Endothelial cell (in vitro differentiated cells): ENCODE measurements around the gene TEX50. TPM values are rescaled to one million over a fixed set of nuclear protein-coding genes. Genes with fewer than 3 reads are reported as not detected.
"Not testable (repeated sequence)": the region's sequence is repeated elsewhere in the genome, so short reads cannot be mapped to it uniquely, and the experiment has no call there.

ENCODE experiments used
- DNase-seq: peaks from one replicate; pipeline ENCODE4 v3.0.0; 2021; ENCODE audit warnings: low spot score
- H3K27ac Mint-ChIP-seq: one replicate; pipeline ENCODE4 v1.8.0; 2021; ENCODE audit warnings: mixed read lengths, inconsistent platforms; ENCODE audit not compliant: unreplicated experiment
- H3K27me3 Mint-ChIP-seq: one replicate; pipeline ENCODE4 v1.8.0; 2021; ENCODE audit warnings: mild to moderate bottlenecking, moderate library complexity, mixed read lengths, inconsistent platforms; ENCODE audit not compliant: unreplicated experiment
- H3K36me3 Mint-ChIP-seq: one replicate; pipeline ENCODE4 v1.8.0; 2021; ENCODE audit warnings: mild to moderate bottlenecking, low read depth, mixed read lengths, inconsistent platforms; ENCODE audit not compliant: unreplicated experiment
- H3K4me1 Mint-ChIP-seq: one replicate; pipeline ENCODE4 v1.8.0; 2021; ENCODE audit warnings: mild to moderate bottlenecking, mixed read lengths, inconsistent platforms; ENCODE audit not compliant: unreplicated experiment
- H3K4me3 Mint-ChIP-seq: one replicate; pipeline ENCODE4 v1.8.0; 2021; ENCODE audit warnings: mild to moderate bottlenecking, mixed read lengths, inconsistent platforms; ENCODE audit not compliant: unreplicated experiment
- H3K9me3 Mint-ChIP-seq: one replicate; pipeline ENCODE4 v1.8.0; 2021; ENCODE audit warnings: mixed read lengths, inconsistent platforms; ENCODE audit not compliant: unreplicated experiment
- total RNA-seq: library from RNA; stranded (reverse); fragmentation: NEBNext Ultra II Directional; extraction: Animal tissue kit (Norgen Biotek cat#: 25700); gene quantifications from one replicate; pipeline ENCODE4 v1.2.1, GENCODE V29; 2021; ENCODE audit not compliant: unreplicated experiment
- TF ChIP-seq, protein P1 (sequence below): fragments of 200-600 bp; sonication (generic); IDR thresholded peaks from one replicate; pipeline ENCODE4 v1.5.0; 2021; ENCODE audit warnings: antibody characterized with exemption; ENCODE audit not compliant: unreplicated experiment

Gene TEX50
- total RNA-seq, 1 donor from 2014 or later = not detected

DNA sequence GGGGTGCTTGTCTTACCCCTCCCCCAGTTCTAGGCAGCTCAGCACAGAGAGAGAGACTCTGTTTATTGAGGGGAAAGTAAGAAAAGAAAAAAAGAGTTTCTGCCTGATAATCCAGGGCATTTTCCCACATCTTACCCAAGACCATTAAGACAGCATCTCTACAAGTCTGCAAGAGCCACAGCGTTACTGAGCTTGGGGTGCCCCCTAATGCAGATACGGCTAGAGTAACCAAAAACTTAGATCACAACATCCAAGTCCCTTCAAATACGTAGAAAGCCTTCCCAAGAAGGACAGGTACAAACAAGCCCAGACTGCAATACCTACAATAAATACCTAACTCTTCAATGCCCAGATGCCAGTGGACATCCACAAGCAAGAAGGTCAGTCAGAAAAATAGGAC is 6.2 kb upstream of the TEX50 start:
- Mint-ChIP-seq H3K9me3 (no peaks in the 10 kb centered on the region), H3K4me1 (no peaks in the 10 kb centered on the region), H3K27me3 (no peaks in the 10 kb centered on the region), H3K36me3 (no peaks in the 10 kb centered on the region), H3K27ac (no peak overlapping the region), H3K4me3 (no peak overlapping the region)
- no peak for DNase-seq
- TF ChIP-seq, protein P1, sequence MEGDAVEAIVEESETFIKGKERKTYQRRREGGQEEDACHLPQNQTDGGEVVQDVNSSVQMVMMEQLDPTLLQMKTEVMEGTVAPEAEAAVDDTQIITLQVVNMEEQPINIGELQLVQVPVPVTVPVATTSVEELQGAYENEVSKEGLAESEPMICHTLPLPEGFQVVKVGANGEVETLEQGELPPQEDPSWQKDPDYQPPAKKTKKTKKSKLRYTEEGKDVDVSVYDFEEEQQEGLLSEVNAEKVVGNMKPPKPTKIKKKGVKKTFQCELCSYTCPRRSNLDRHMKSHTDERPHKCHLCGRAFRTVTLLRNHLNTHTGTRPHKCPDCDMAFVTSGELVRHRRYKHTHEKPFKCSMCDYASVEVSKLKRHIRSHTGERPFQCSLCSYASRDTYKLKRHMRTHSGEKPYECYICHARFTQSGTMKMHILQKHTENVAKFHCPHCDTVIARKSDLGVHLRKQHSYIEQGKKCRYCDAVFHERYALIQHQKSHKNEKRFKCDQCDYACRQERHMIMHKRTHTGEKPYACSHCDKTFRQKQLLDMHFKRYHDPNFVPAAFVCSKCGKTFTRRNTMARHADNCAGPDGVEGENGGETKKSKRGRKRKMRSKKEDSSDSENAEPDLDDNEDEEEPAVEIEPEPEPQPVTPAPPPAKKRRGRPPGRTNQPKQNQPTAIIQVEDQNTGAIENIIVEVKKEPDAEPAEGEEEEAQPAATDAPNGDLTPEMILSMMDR = no peak

DNA sequence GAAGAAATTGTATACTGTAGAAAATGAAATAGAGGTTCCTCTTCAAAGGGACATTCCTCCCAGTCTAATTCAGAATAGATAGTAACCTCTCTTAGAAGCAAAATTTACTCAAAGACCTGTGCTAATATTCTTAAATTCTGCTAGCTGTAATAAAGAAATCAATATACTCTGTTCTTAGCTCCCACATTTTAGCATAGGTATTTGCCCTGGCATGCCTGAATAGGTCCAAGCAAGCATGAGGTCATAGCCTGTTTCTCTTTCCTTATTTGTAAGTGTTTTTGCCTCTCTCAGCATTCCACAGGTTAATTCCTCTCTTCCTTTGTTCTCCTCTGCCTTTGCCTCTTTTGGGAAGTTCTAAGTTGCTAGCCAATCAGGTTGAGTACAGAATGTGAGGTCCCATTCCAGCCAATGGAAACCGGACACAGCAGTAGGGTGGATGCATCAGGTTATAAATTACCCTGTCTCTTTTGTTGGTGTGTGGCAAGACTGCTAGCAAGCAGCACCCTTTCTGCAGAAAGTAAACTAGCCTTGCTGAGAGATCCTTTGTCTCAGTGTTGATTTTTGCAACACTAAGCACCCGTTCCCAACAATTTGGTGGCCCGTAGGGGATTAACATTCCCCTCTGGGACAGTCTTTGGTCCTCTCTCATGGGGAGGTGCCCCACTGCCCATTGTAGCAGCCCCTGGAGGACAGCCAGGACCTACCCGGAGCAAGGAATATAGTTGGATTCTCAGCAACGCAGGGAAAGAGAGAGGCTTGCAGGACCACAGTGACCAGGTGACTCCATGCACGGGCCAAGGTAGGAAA is 2.3 kb downstream of the TEX50 start:
- H3K27me3 Mint-ChIP-seq = not testable (repeated sequence)

GRCh38 chr1:173638043-173639021 is 3.2 kb downstream of the TEX50 start:
- DNase-seq = no peak
- Mint-ChIP-seq H3K27ac (no peak overlapping the region), H3K27me3 (peaks cover 2% of the 10 kb centered on the region), H3K4me3 (no peak overlapping the region), H3K4me1 (no peaks in the 10 kb centered on the region), H3K9me3 (no peaks in the 10 kb centered on the region), H3K36me3 (peaks cover 7% of the 10 kb centered on the region)
- TF ChIP-seq, protein P1 = no peak

More for the DNA sequence above, 2.3 kb downstream of the TEX50 start:
- not testable (repeated sequence) for H3K9me3 Mint-ChIP-seq, H3K4me1 Mint-ChIP-seq, DNase-seq, H3K4me3 Mint-ChIP-seq, H3K36me3 Mint-ChIP-seq, H3K27ac Mint-ChIP-seq

- Mint-ChIP-seq H3K36me3 (peaks cover 7% of the 10 kb centered on the region), H3K27ac (no peak overlapping the region), H3K4me1 (no peaks in the 10 kb centered on the region), H3K4me3 (no peak overlapping the region), H3K9me3 (no peaks in the 10 kb centered on the region), H3K27me3 (peaks cover 2% of the 10 kb centered on the region)
- DNase-seq = no peak
- TF ChIP-seq, protein P1 = no peak
Observed at GRCh38 chr1:173639102-173639501, 4.0 kb downstream of the TEX50 start.

GRCh38 chr1:173642450-173643139 is 7.5 kb downstream of the TEX50 start:
- H3K4me3 Mint-ChIP-seq, H3K36me3 Mint-ChIP-seq, DNase-seq, H3K9me3 Mint-ChIP-seq, H3K4me1 Mint-ChIP-seq, H3K27me3 Mint-ChIP-seq, H3K27ac Mint-ChIP-seq: not testable (repeated sequence)
